Measurements from ENCODE around the gene ROBO1.

- TF ChIP-seq CTCF (conservative IDR thresholded peaks at IDR 0.05): no peak
- no peak for TF ChIP-seq ZFX (IDR thresholded peaks at IDR 0.05)
Measured at GRCh38 chr3:79551321-79551892, 216.4 kb downstream of the ROBO1 start.
